Retinal pigment epithelial cell (primary cell): ENCODE measurements around the gene FHIP1B.

ENCODE experiments used
- DNase-seq: peaks from one replicate; pipeline ENCODE4 v3.0.0-alpha.2; 2010; ENCODE audit warnings: low read depth
- H3K4me3 ChIP-seq: 2 replicates; pipeline ENCODE4 v1.5.1; 2011; ENCODE audit warnings: mild to moderate bottlenecking, low read length, control low read depth, moderate library complexity
- TF ChIP-seq, protein P1 (sequence below): conservative IDR thresholded peaks from 2 replicates; pipeline ENCODE4 v1.5.1; 2011; ENCODE audit warnings: low read depth, low read length, control low read depth, inconsistent platforms

The FHIP1B gene

DNA sequence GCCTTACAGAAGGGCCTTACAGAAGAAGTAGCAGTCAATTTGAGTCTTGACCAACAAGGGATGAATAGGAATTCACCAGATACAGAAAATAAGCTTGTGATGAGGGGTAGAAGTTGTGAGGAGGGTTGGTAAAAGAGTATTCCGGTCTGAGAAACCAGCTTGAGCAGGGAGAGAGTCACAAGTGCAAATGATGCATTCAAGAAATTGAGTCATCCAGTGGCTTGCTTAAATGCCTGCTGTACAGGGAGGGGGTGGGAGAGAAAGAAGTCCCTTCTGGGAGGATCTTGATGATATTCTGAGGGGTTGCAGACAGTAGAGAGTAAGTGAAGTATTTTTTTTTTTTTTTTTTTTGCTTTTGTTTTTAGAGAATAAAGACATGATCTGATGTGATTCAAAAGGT is 34.4 kb upstream of the FHIP1B start:
- H3K4me3 ChIP-seq = no peak overlapping the region
- TF ChIP-seq, protein P1, sequence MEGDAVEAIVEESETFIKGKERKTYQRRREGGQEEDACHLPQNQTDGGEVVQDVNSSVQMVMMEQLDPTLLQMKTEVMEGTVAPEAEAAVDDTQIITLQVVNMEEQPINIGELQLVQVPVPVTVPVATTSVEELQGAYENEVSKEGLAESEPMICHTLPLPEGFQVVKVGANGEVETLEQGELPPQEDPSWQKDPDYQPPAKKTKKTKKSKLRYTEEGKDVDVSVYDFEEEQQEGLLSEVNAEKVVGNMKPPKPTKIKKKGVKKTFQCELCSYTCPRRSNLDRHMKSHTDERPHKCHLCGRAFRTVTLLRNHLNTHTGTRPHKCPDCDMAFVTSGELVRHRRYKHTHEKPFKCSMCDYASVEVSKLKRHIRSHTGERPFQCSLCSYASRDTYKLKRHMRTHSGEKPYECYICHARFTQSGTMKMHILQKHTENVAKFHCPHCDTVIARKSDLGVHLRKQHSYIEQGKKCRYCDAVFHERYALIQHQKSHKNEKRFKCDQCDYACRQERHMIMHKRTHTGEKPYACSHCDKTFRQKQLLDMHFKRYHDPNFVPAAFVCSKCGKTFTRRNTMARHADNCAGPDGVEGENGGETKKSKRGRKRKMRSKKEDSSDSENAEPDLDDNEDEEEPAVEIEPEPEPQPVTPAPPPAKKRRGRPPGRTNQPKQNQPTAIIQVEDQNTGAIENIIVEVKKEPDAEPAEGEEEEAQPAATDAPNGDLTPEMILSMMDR = no peak
- no peak for DNase-seq

DNA sequence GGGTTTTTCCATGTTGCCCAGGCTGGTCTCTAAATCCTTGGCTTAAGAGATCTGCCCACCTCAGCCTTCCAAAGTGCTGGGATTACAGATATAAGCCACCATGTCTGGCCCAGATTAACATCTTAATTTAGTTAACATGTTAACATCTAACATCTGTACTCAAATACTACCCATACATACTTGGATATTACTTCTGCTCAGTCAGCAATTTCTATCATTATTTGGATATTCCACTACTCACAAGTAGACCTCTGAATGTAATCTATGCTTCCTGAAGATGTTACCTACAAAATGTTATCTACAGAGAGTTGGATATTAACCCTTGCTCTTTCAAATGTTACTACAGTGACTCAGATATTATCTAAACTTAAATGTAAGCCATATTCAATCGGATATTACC is 29.2 kb upstream of the FHIP1B start:
- TF ChIP-seq, protein P1 = no peak
- H3K4me3 ChIP-seq = no peak overlapping the region
- DNase-seq = no peak

DNA sequence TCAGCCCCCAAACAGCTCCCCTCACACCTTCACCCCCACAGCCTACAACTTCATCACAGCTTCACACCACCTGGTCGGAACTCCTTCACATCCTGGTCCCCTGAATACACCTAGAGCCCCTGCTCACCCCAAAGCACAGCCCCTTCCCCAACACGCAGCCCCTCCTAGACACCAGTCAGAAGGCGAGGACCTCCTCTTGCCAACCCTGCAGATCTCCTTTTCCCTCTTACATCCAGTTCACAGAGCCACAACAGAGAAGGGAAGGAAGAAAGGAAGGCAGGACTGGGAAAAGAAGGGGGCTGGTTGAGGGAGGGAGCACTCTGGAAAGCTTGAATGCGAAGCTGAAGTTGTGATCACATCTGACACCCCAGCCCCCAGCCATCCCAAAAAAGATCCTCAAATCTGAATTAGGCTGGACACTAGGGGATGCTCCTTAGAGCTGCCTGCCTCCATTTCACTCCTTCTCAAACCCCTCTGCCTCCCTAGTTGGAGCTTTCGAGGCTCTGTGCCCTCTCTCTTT is 25.8 kb upstream of the FHIP1B start:
- no peak for DNase-seq
- no peak overlapping the region for H3K4me3 ChIP-seq
- TF ChIP-seq, protein P1 = no peak

DNA sequence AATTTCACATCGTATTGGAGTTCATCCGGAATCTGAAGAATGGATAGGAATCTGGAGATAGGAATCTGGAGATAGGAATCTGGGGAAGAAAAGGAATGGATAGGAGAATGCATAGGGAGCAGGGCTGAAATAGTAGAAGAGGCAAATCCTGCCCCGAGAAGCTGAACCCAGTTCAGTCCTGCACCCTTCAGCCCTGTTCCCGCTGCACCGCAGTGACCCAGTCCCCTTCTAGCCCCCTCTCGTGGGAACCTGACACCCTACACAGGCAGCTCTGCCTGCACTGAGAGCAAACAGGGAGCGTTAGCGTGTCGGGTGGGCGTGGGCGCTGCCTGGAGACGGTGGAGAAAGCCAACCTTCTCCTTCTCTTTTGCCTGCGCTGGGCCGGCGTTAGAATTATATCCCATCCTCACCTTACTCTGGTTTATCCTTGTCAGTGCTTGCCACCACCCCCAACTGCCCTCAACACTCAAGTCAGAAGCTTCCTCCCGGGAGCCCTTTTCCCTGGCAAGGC is 24.2 kb upstream of the FHIP1B start:
- peak overlapping the region; percentile 38 for H3K4me3 ChIP-seq
- no peak for DNase-seq
- TF ChIP-seq, protein P1 = no peak

DNA sequence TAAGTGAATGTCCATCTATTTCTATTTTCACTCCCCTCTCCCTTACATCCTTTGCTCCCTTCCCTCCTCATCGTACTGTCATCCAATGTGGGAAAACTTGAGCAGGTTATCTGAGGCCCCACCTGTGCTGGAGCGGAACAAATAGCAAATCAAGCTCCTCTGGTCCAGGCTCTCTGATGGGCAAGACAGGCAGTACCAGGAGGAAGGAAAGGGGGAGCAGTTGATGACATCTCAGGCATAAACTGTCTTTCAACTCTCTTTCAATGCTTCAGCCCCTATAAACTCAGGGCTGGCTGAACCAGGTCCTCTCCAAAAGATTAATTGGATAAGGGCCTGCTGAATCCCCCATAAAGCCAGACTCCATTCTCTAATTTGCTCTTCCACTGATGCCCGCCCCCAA is 23.7 kb upstream of the FHIP1B start:
- TF ChIP-seq, protein P1 = no peak

DNA sequence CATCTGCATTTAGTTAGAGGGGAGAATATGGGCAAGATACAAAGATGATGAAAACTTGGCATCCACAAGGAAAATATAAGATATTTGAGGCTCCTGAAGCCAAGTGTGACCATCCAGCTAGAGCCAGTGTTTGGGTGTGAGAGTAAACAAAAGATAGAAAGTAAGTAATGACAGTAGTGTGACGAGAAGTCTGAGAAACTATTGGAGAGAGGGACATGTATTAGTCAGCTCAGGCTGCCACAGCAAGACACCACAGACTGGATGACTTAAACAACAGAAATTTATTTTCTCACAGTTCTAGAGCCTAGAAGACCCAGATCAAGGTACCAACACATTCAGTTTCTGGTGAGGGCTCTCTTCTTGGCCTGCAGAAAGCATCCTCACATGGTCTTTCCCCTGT is 18.8 kb upstream of the FHIP1B start:
- TF ChIP-seq, protein P1 = no peak
- no peak overlapping the region for H3K4me3 ChIP-seq
- no peak for DNase-seq

More for the DNA sequence above, 23.7 kb upstream of the FHIP1B start:
- no peak for DNase-seq
- H3K4me3 ChIP-seq = no peak overlapping the region

DNA sequence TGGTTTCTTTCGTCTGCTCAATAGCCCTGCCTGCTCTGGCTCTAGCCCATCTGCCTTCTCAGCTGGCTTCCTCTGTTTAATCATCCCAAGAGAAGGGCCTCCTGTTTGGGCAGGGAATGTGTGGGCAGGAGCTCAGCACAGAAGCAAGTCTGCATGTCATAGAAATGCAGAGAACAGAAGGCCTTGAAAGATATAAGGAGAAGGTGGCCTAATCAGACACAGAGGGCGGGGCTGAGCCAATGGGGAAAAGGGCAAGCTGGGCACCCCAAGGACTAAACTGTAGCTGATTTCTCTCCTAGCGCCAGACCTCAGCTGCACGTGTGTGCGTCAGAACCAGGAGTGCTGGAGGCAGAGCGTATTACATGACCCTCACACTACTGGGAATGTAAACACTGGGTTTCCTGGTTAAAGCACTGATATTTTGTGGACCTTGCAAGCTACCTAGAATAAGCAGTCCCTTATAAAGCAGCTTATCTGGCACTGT is 17.6 kb upstream of the FHIP1B start:
- H3K4me3 ChIP-seq = no peak overlapping the region
- no peak for DNase-seq
- TF ChIP-seq, protein P1 = no peak
